Activated CD4-positive, alpha-beta memory T cell treated with anti-CD3 and anti-CD28 coated beads, Interleukin-2, amount 10 ng/mL, durations not matched to agents 7 days and 5 days (primary cell): ENCODE results near the gene HTT. TPM values are rescaled to one million over a fixed set of nuclear protein-coding genes. Genes with fewer than 3 reads are reported as not detected.
A peak's percentile ranks its signal among the peaks of the same experiment; 100 is the strongest.

Source experiments
- CTCF ChIA-PET: fragments of 350-600 bp; sonication (Branson Sonifier 250); formaldehyde crosslinking; loops from one replicate; lab custom pipeline; 2021; ENCODE audit warnings: antibody characterized with exemption, inconsistent platforms; lab: Charles Lee
- POLR2A ChIA-PET: fragments of 350-600 bp; sonication (Branson Sonifier 250); formaldehyde crosslinking; loops from one replicate; lab custom pipeline; 2021; ENCODE audit warnings: antibody characterized with exemption; lab: Charles Lee
- DNase-seq: peaks from one replicate; pipeline ENCODE4 v3.0.0-alpha.2; 2020
- H3K27ac Mint-ChIP-seq: one replicate; pipeline ENCODE4 v1.8.0; 2021; ENCODE audit warnings: mild to moderate bottlenecking, mixed read lengths
- H3K27me3 Mint-ChIP-seq: one replicate; pipeline ENCODE4 v1.8.0; 2021; ENCODE audit warnings: mixed read lengths
- H3K36me3 Mint-ChIP-seq: one replicate; pipeline ENCODE4 v1.8.0; 2021; ENCODE audit warnings: low read depth, mixed read lengths
- H3K4me1 Mint-ChIP-seq: one replicate; pipeline ENCODE4 v1.8.0; 2021; ENCODE audit warnings: mixed read lengths
- H3K4me3 Mint-ChIP-seq: one replicate; pipeline ENCODE4 v1.8.0; 2021; ENCODE audit warnings: mild to moderate bottlenecking, mixed read lengths
- H3K9me3 Mint-ChIP-seq: one replicate; pipeline ENCODE4 v1.8.0; 2021; ENCODE audit warnings: mixed read lengths
- total RNA-seq, 2 experiments: library from RNA; stranded (reverse); gene quantifications; one replicate each; pipeline ENCODE4 v1.2.3, GENCODE V29; 2021

Gene HTT
- total RNA-seq, 2 experiments from 2014 or later = 50.7 to 54.9 TPM

GRCh38 chr4:3193531-3194203 is 119.2 kb downstream of the HTT start:
- CTCF ChIA-PET = interaction anchor here (1.0 to 4.8 kb wide), 14 partner anchors 9 to 250 kb away, joined by 3 to 52 read pairs (median 4); partner anchors contain the start of gene MSANTD1
- DNase-seq = no peak
- no peaks in the 10 kb centered on the region for H3K27me3 Mint-ChIP-seq
- H3K36me3 Mint-ChIP-seq = peaks cover 32% of the 10 kb centered on the region
- no peak overlapping the region for H3K4me3 Mint-ChIP-seq
- H3K27ac Mint-ChIP-seq = peak overlapping the region; percentile 49
- H3K9me3 Mint-ChIP-seq = no peaks in the 10 kb centered on the region
- POLR2A ChIA-PET = interaction anchor here (2.1 to 4.1 kb wide), 2 partner anchors 8 to 51 kb away, joined by 5 to 41 read pairs; no protein-coding TSS in a partner anchor
- H3K4me1 Mint-ChIP-seq = peaks cover 67% of the 10 kb centered on the region

GRCh38 chr4:3196670-3197359 is 122.3 kb downstream of the HTT start:
- CTCF ChIA-PET = interaction anchor here (0.8 kb wide), 1 partner anchor 219 kb away, joined by 3 read pairs; no protein-coding TSS in a partner anchor
- H3K27me3 Mint-ChIP-seq = no peaks in the 10 kb centered on the region
- H3K27ac Mint-ChIP-seq = peak overlapping the region; percentile 68
- H3K9me3 Mint-ChIP-seq = no peaks in the 10 kb centered on the region
- peaks cover 13% of the 10 kb centered on the region for H3K36me3 Mint-ChIP-seq
- peaks cover 67% of the 10 kb centered on the region for H3K4me1 Mint-ChIP-seq
- POLR2A ChIA-PET = interaction anchor here (0.7 to 1.1 kb wide), 2 partner anchors 48 to 107 kb away, joined by 3 to 5 read pairs; no protein-coding TSS in a partner anchor
- H3K4me3 Mint-ChIP-seq = no peak overlapping the region
- no peak for DNase-seq

- no peak for DNase-seq
- Mint-ChIP-seq H3K4me1 (peaks cover 68% of the 10 kb centered on the region), H3K36me3 (peaks cover 14% of the 10 kb centered on the region), H3K27me3 (no peaks in the 10 kb centered on the region), H3K9me3 (no peaks in the 10 kb centered on the region), H3K27ac (peak overlapping the region; percentile 68), H3K4me3 (no peak overlapping the region)
- POLR2A ChIA-PET = interaction anchor here (1.1 kb wide), 1 partner anchor 106 kb away, joined by 5 read pairs; no protein-coding TSS in a partner anchor
- CTCF ChIA-PET = interaction anchor here (0.6 to 0.8 kb wide), 3 partner anchors 84 to 234 kb away, joined by 3 to 5 read pairs (median 4); partner anchors contain the start of gene GRK4
These were observed 123.1 kb downstream of the HTT start for GRCh38 chr4:3197366-3198105.

- peaks cover 26% of the 10 kb centered on the region for H3K36me3 Mint-ChIP-seq
- peaks cover 69% of the 10 kb centered on the region for H3K4me1 Mint-ChIP-seq
- H3K4me3 Mint-ChIP-seq = no peak overlapping the region
- no peak for DNase-seq
- ChIA-PET CTCF (no interaction called here), POLR2A (no interaction called here)
- H3K27me3 Mint-ChIP-seq = no peaks in the 10 kb centered on the region
- H3K9me3 Mint-ChIP-seq = no peaks in the 10 kb centered on the region
- no peak overlapping the region for H3K27ac Mint-ChIP-seq
These were observed 124.4 kb downstream of the HTT start for GRCh38 chr4:3198906-3199305.

- CTCF ChIA-PET = interaction anchor here (0.7 kb wide), 1 partner anchor 93 kb away, joined by 3 read pairs; no protein-coding TSS in a partner anchor
- peaks cover 66% of the 10 kb centered on the region for H3K4me1 Mint-ChIP-seq
- no peaks in the 10 kb centered on the region for H3K9me3 Mint-ChIP-seq
- POLR2A ChIA-PET = interaction anchor here (3.4 kb wide), 1 partner anchor 7 kb away, joined by 41 read pairs; no protein-coding TSS in a partner anchor
- no peak overlapping the region for H3K27ac Mint-ChIP-seq
- DNase-seq = no peak
- no peak overlapping the region for H3K4me3 Mint-ChIP-seq
- peaks cover 30% of the 10 kb centered on the region for H3K36me3 Mint-ChIP-seq
- no peaks in the 10 kb centered on the region for H3K27me3 Mint-ChIP-seq
These were observed 125.4 kb downstream of the HTT start for GRCh38 chr4:3199653-3200422.

- Mint-ChIP-seq H3K9me3 (no peaks in the 10 kb centered on the region), H3K27me3 (no peaks in the 10 kb centered on the region), H3K4me1 (peaks cover 60% of the 10 kb centered on the region), H3K4me3 (no peak overlapping the region), H3K27ac (peak overlapping the region; percentile 40), H3K36me3 (peaks cover 26% of the 10 kb centered on the region)
- no peak for DNase-seq
- ChIA-PET CTCF (interaction anchor here (0.7 to 4.4 kb wide), 2 partner anchors 8 to 93 kb away, joined by 3 to 52 read pairs; no protein-coding TSS in a partner anchor), POLR2A (interaction anchor here (3.4 kb wide), 1 partner anchor 8 kb away, joined by 41 read pairs; no protein-coding TSS in a partner anchor)
These were observed 126.1 kb downstream of the HTT start for GRCh38 chr4:3200423-3201090.

GRCh38 chr4:3201718-3202702 is 127.5 kb downstream of the HTT start:
- DNase-seq = peak; percentile 88
- CTCF ChIA-PET = interaction anchor here (0.6 to 4.4 kb wide), 8 partner anchors 10 to 679 kb away, joined by 3 to 52 read pairs (median 4); partner anchors contain the start of gene RGS12
- H3K4me3 Mint-ChIP-seq = peak overlapping the region; percentile 67
- no peaks in the 10 kb centered on the region for H3K9me3 Mint-ChIP-seq
- H3K27me3 Mint-ChIP-seq = no peaks in the 10 kb centered on the region
- POLR2A ChIA-PET = interaction anchor here (0.7 to 3.4 kb wide), 15 partner anchors 9 to 168 kb away, joined by 3 to 41 read pairs (median 3); no protein-coding TSS in a partner anchor
- H3K27ac Mint-ChIP-seq = peak overlapping the region; percentile 97
- H3K36me3 Mint-ChIP-seq = peaks cover 36% of the 10 kb centered on the region
- H3K4me1 Mint-ChIP-seq = peaks cover 49% of the 10 kb centered on the region

- H3K4me1 Mint-ChIP-seq = peaks cover 40% of the 10 kb centered on the region
- peak; percentile 41 for DNase-seq
- POLR2A ChIA-PET = interaction anchor here (0.6 to 3.4 kb wide), 10 partner anchors 9 to 1333 kb away, joined by 3 to 41 read pairs (median 3); no protein-coding TSS in a partner anchor
- peak overlapping the region; percentile 67 for H3K4me3 Mint-ChIP-seq
- H3K27me3 Mint-ChIP-seq = no peaks in the 10 kb centered on the region
- H3K9me3 Mint-ChIP-seq = no peaks in the 10 kb centered on the region
- peak overlapping the region; percentile 97 for H3K27ac Mint-ChIP-seq
- CTCF ChIA-PET = interaction anchor here (1.1 to 4.4 kb wide), 5 partner anchors 11 to 278 kb away, joined by 3 to 52 read pairs (median 5); partner anchors contain the start of gene RGS12
- H3K36me3 Mint-ChIP-seq = peaks cover 42% of the 10 kb centered on the region
These were observed 128.6 kb downstream of the HTT start for GRCh38 chr4:3202836-3203820.

- CTCF ChIA-PET = interaction anchor here (1.4 to 4.4 kb wide), 2 partner anchors 12 to 276 kb away, joined by 4 to 52 read pairs; no protein-coding TSS in a partner anchor
- H3K27me3 Mint-ChIP-seq = no peaks in the 10 kb centered on the region
- peaks cover 40% of the 10 kb centered on the region for H3K4me1 Mint-ChIP-seq
- no peaks in the 10 kb centered on the region for H3K9me3 Mint-ChIP-seq
- peak overlapping the region; percentile 97 for H3K27ac Mint-ChIP-seq
- H3K4me3 Mint-ChIP-seq = peak overlapping the region; percentile 1
- POLR2A ChIA-PET = interaction anchor here (1.1 kb wide), 1 partner anchor 100 kb away, joined by 3 read pairs; no protein-coding TSS in a partner anchor
- peaks cover 48% of the 10 kb centered on the region for H3K36me3 Mint-ChIP-seq
- no peak for DNase-seq
These were observed 129.5 kb downstream of the HTT start for GRCh38 chr4:3203971-3204431.
